WTC11 (cell line): Measurements from ENCODE around the gene CCDC17.

ENCODE experiments used
- CBFB ChIP-seq: sonication (generic); formaldehyde crosslinking; IDR thresholded peaks from 2 replicates; pipeline ENCODE4 v1.8.1; 2022; ENCODE audit warnings: mild to moderate bottlenecking, low read depth, missing genetic modification reagents
- ESRRA ChIP-seq: sonication (generic); formaldehyde crosslinking; IDR thresholded peaks from 2 replicates; pipeline ENCODE4 v1.8.1; 2022; ENCODE audit warnings: mild to moderate bottlenecking, missing genetic modification reagents, borderline replicate concordance
- FOXK1 ChIP-seq: sonication (generic); formaldehyde crosslinking; IDR thresholded peaks from 2 replicates; pipeline ENCODE4 v1.8.0; 2022; ENCODE audit warnings: mild to moderate bottlenecking, moderate library complexity, missing genetic modification reagents
- IRF2 ChIP-seq: sonication (generic); formaldehyde crosslinking; IDR thresholded peaks from 2 replicates; pipeline ENCODE4 v1.8.0; 2022; ENCODE audit warnings: low read depth, missing genetic modification reagents, borderline replicate concordance
- NR2C2 ChIP-seq: sonication (generic); formaldehyde crosslinking; IDR thresholded peaks from 2 replicates; pipeline ENCODE4 v1.8.0; 2022; ENCODE audit warnings: mild to moderate bottlenecking, missing genetic modification reagents
- ZNF232 ChIP-seq: sonication (generic); formaldehyde crosslinking; IDR thresholded peaks from 2 replicates; pipeline ENCODE4 v1.8.0; 2022; ENCODE audit warnings: mild to moderate bottlenecking, missing genetic modification reagents
- ZNF263 ChIP-seq: sonication (generic); formaldehyde crosslinking; IDR thresholded peaks from 2 replicates; pipeline ENCODE4 v1.8.1; 2022; ENCODE audit warnings: low read depth, mild to moderate bottlenecking, moderate library complexity, missing genetic modification reagents
- ZNF416 ChIP-seq: fragments of 250-450 bp; sonication (Bioruptor Pico); IDR thresholded peaks from 2 replicates; pipeline ENCODE4 v1.9.0; 2021; ENCODE audit warnings: mild to moderate bottlenecking, inconsistent platforms
- TF ChIP-seq, protein P1 (sequence below): sonication (generic); formaldehyde crosslinking; IDR thresholded peaks from 2 replicates; pipeline ENCODE4 v1.8.1; 2023; ENCODE audit warnings: mild to moderate bottlenecking, missing genetic modification reagents
- TF ChIP-seq, protein P2 (sequence below): fragments of 200-600 bp; IDR thresholded peaks from 2 replicates; pipeline ENCODE4 v1.8.0; 2022; ENCODE audit warnings: antibody characterized with exemption
- TF ChIP-seq, protein P3 (sequence below): sonication (generic); formaldehyde crosslinking; IDR thresholded peaks from 2 replicates; pipeline ENCODE4 v1.8.1; 2022; ENCODE audit warnings: low read depth, missing genetic modification reagents, borderline replicate concordance
- TF ChIP-seq, protein P4 (sequence below): sonication (generic); formaldehyde crosslinking; IDR thresholded peaks from 2 replicates; pipeline ENCODE4 v1.8.1; 2022; ENCODE audit warnings: mild to moderate bottlenecking, moderate library complexity, missing genetic modification reagents
- TF ChIP-seq, protein P5 (sequence below): sonication (generic); formaldehyde crosslinking; IDR thresholded peaks from 2 replicates; pipeline ENCODE4 v1.8.0; 2023; ENCODE audit warnings: mild to moderate bottlenecking, missing genetic modification reagents
- TF ChIP-seq, protein P6 (sequence below): sonication (generic); formaldehyde crosslinking; IDR thresholded peaks from 2 replicates; pipeline ENCODE4 v1.8.0; 2022; ENCODE audit warnings: mild to moderate bottlenecking, missing genetic modification reagents

DNA sequence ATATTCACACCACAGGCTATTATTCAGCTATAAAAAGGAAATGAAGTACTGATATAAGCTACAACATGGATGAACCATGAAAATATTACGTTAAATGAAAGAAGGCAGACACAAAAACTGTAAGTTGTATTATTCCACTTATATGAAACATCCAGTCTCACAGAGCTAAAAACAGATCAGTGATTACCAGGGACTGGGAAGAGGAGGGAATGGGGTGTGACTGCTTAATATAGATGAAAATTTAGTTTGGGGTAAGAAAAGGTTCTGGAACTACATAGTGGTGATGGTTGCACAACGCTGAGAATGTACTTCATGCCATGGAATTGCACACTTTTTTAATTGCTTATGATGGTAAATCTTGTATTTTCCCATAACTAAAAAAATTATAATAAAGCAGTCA lies 43.0 kb upstream of the CCDC17 start:
- TF ChIP-seq NR2C2 (CRISPR knock-in tag): no peak
- TF ChIP-seq, protein P1, sequence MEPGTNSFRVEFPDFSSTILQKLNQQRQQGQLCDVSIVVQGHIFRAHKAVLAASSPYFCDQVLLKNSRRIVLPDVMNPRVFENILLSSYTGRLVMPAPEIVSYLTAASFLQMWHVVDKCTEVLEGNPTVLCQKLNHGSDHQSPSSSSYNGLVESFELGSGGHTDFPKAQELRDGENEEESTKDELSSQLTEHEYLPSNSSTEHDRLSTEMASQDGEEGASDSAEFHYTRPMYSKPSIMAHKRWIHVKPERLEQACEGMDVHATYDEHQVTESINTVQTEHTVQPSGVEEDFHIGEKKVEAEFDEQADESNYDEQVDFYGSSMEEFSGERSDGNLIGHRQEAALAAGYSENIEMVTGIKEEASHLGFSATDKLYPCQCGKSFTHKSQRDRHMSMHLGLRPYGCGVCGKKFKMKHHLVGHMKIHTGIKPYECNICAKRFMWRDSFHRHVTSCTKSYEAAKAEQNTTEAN (CRISPR knock-in tag): no peak
- TF ChIP-seq, protein P2, sequence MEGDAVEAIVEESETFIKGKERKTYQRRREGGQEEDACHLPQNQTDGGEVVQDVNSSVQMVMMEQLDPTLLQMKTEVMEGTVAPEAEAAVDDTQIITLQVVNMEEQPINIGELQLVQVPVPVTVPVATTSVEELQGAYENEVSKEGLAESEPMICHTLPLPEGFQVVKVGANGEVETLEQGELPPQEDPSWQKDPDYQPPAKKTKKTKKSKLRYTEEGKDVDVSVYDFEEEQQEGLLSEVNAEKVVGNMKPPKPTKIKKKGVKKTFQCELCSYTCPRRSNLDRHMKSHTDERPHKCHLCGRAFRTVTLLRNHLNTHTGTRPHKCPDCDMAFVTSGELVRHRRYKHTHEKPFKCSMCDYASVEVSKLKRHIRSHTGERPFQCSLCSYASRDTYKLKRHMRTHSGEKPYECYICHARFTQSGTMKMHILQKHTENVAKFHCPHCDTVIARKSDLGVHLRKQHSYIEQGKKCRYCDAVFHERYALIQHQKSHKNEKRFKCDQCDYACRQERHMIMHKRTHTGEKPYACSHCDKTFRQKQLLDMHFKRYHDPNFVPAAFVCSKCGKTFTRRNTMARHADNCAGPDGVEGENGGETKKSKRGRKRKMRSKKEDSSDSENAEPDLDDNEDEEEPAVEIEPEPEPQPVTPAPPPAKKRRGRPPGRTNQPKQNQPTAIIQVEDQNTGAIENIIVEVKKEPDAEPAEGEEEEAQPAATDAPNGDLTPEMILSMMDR: no peak
- TF ChIP-seq ZNF232: no peak
- TF ChIP-seq, protein P3, sequence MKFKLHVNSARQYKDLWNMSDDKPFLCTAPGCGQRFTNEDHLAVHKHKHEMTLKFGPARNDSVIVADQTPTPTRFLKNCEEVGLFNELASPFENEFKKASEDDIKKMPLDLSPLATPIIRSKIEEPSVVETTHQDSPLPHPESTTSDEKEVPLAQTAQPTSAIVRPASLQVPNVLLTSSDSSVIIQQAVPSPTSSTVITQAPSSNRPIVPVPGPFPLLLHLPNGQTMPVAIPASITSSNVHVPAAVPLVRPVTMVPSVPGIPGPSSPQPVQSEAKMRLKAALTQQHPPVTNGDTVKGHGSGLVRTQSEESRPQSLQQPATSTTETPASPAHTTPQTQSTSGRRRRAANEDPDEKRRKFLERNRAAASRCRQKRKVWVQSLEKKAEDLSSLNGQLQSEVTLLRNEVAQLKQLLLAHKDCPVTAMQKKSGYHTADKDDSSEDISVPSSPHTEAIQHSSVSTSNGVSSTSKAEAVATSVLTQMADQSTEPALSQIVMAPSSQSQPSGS (CRISPR knock-in tag): no peak
- TF ChIP-seq ZNF263 (CRISPR knock-in tag): no peak
- TF ChIP-seq, protein P4, sequence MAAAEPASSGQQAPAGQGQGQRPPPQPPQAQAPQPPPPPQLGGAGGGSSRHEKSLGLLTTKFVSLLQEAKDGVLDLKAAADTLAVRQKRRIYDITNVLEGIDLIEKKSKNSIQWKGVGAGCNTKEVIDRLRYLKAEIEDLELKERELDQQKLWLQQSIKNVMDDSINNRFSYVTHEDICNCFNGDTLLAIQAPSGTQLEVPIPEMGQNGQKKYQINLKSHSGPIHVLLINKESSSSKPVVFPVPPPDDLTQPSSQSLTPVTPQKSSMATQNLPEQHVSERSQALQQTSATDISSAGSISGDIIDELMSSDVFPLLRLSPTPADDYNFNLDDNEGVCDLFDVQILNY: no peak
- TF ChIP-seq ZNF416: no peak
- TF ChIP-seq IRF2 (CRISPR knock-in tag): no peak
- no peak for TF ChIP-seq ESRRA
- TF ChIP-seq, protein P5, sequence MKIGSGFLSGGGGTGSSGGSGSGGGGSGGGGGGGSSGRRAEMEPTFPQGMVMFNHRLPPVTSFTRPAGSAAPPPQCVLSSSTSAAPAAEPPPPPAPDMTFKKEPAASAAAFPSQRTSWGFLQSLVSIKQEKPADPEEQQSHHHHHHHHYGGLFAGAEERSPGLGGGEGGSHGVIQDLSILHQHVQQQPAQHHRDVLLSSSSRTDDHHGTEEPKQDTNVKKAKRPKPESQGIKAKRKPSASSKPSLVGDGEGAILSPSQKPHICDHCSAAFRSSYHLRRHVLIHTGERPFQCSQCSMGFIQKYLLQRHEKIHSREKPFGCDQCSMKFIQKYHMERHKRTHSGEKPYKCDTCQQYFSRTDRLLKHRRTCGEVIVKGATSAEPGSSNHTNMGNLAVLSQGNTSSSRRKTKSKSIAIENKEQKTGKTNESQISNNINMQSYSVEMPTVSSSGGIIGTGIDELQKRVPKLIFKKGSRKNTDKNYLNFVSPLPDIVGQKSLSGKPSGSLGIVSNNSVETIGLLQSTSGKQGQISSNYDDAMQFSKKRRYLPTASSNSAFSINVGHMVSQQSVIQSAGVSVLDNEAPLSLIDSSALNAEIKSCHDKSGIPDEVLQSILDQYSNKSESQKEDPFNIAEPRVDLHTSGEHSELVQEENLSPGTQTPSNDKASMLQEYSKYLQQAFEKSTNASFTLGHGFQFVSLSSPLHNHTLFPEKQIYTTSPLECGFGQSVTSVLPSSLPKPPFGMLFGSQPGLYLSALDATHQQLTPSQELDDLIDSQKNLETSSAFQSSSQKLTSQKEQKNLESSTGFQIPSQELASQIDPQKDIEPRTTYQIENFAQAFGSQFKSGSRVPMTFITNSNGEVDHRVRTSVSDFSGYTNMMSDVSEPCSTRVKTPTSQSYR (CRISPR knock-in tag): no peak
- TF ChIP-seq FOXK1: no peak
- TF ChIP-seq CBFB (CRISPR knock-in tag): no peak
- TF ChIP-seq, protein P6, sequence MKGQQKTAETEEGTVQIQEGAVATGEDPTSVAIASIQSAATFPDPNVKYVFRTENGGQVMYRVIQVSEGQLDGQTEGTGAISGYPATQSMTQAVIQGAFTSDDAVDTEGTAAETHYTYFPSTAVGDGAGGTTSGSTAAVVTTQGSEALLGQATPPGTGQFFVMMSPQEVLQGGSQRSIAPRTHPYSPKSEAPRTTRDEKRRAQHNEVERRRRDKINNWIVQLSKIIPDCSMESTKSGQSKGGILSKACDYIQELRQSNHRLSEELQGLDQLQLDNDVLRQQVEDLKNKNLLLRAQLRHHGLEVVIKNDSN (CRISPR knock-in tag): no peak
